Osteocyte (in vitro differentiated cells): ENCODE measurements around the gene DPP10. TPM values are rescaled to one million over a fixed set of nuclear protein-coding genes. Genes with fewer than 3 reads are reported as not detected.

Experiments used
- DNase-seq: peaks from one replicate; pipeline ENCODE4 v3.0.0; 2021; ENCODE audit warnings: mixed read lengths; ENCODE audit not compliant: unreplicated experiment; ENCODE audit errors: extremely low spot score
- H3K27ac Mint-ChIP-seq: one replicate; pipeline ENCODE4 v1.8.0; 2021; ENCODE audit warnings: mild to moderate bottlenecking, mixed read lengths; ENCODE audit not compliant: unreplicated experiment
- H3K27me3 Mint-ChIP-seq: one replicate; pipeline ENCODE4 v1.8.0; 2021; ENCODE audit warnings: mixed read lengths; ENCODE audit not compliant: unreplicated experiment
- H3K36me3 Mint-ChIP-seq: one replicate; pipeline ENCODE4 v1.8.0; 2021; ENCODE audit warnings: mixed read lengths; ENCODE audit not compliant: unreplicated experiment
- H3K4me1 Mint-ChIP-seq: one replicate; pipeline ENCODE4 v1.8.0; 2021; ENCODE audit warnings: mixed read lengths; ENCODE audit not compliant: unreplicated experiment
- H3K4me3 Mint-ChIP-seq: one replicate; pipeline ENCODE4 v1.8.0; 2021; ENCODE audit warnings: mild to moderate bottlenecking, moderate library complexity, mixed read lengths; ENCODE audit not compliant: unreplicated experiment
- H3K9me3 Mint-ChIP-seq: one replicate; pipeline ENCODE4 v1.8.0; 2021; ENCODE audit warnings: mixed read lengths; ENCODE audit not compliant: unreplicated experiment
- CTCF ChIP-seq: fragments of 200-600 bp; sonication (generic); IDR thresholded peaks from 2 replicates; pipeline ENCODE4 v1.5.0; 2021; ENCODE audit warnings: antibody characterized with exemption, mild to moderate bottlenecking, moderate library complexity
- total RNA-seq: library from RNA; stranded (reverse); gene quantifications from 2 replicates; pipeline ENCODE4 v1.2.1, GENCODE V29; 2021

Gene DPP10
- total RNA-seq, 1 donor from 2014 or later, result not detected

- Mint-ChIP-seq H3K4me3 (no peak overlapping the region), H3K27me3 (no peaks in the 10 kb centered on the region), H3K9me3 (no peaks in the 10 kb centered on the region), H3K36me3 (no peaks in the 10 kb centered on the region), H3K4me1 (no peaks in the 10 kb centered on the region), H3K27ac (no peak overlapping the region)
- no peak for DNase-seq
- no peak for TF ChIP-seq CTCF
Measured at GRCh38 chr2:114789989-114790388, 347.5 kb downstream of the DPP10 start.

GRCh38 chr2:114797540-114797939 is 355.1 kb downstream of the DPP10 start:
- Mint-ChIP-seq H3K4me3 (no peak overlapping the region), H3K27ac (no peak overlapping the region), H3K4me1 (no peaks in the 10 kb centered on the region), H3K36me3 (no peaks in the 10 kb centered on the region), H3K27me3 (no peaks in the 10 kb centered on the region), H3K9me3 (peaks cover 5% of the 10 kb centered on the region)
- TF ChIP-seq CTCF, result no peak
- no peak for DNase-seq

DNA sequence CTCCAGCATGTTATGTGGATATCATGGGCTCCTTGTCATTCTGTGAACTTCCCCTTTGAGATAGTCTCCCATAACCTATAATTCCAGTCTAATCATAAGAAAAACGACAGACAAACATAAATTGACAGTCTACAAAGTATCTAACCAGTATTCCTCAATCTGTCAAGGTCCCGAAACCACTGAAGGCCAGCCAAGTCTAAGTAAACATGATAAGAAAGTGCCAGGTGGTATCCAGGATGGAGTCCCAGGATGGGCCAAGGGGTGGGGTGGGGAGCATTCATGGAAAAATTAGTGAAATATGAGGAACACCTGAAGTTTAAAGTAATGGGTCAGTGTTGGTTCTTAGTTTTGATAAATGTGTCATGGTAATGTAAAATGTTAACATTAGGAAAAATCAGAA is 355.5 kb downstream of the DPP10 start:
- Mint-ChIP-seq H3K36me3 (no peaks in the 10 kb centered on the region), H3K27ac (no peak overlapping the region), H3K4me3 (no peak overlapping the region), H3K4me1 (no peaks in the 10 kb centered on the region), H3K9me3 (peaks cover 5% of the 10 kb centered on the region), H3K27me3 (no peaks in the 10 kb centered on the region)
- no peak for TF ChIP-seq CTCF
- no peak for DNase-seq

DNA sequence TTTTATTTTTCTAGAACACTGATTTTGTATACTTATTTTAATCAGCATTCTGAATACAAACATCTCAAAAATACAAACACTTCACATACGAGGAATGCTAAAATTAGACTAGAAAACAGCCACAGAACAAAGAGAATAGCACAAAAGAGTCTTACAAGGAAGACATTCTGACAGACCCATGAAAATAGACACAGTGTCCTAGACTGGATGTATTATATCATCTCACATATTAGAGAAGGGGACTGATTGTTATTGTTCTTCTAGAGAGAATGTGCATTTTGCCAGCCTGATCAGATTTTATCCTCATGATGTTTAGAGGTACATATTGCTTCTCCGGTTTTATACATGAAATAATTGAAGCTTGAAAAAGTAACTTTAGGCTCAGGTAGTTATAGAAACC is 357.9 kb downstream of the DPP10 start:
- H3K9me3 Mint-ChIP-seq, result peaks cover 22% of the 10 kb centered on the region
- H3K4me3 Mint-ChIP-seq, result no peak overlapping the region
- no peak for DNase-seq
- H3K4me1 Mint-ChIP-seq, result no peaks in the 10 kb centered on the region
- H3K27me3 Mint-ChIP-seq, result no peaks in the 10 kb centered on the region
- TF ChIP-seq CTCF, result no peak
- no peaks in the 10 kb centered on the region for H3K36me3 Mint-ChIP-seq
- no peak overlapping the region for H3K27ac Mint-ChIP-seq

- H3K36me3 Mint-ChIP-seq, result no peaks in the 10 kb centered on the region
Measured at GRCh38 chr2:114805195-114805594, 362.8 kb downstream of the DPP10 start.

More at GRCh38 chr2:114805195-114805594, 362.8 kb downstream of the DPP10 start:
- no peak for DNase-seq
- Mint-ChIP-seq H3K4me3 (no peak overlapping the region), H3K9me3 (peaks cover 26% of the 10 kb centered on the region), H3K4me1 (no peaks in the 10 kb centered on the region), H3K27me3 (no peaks in the 10 kb centered on the region), H3K27ac (no peak overlapping the region)
- no peak for TF ChIP-seq CTCF
